ENCODE measurements around the gene FAM124A.

DNA sequence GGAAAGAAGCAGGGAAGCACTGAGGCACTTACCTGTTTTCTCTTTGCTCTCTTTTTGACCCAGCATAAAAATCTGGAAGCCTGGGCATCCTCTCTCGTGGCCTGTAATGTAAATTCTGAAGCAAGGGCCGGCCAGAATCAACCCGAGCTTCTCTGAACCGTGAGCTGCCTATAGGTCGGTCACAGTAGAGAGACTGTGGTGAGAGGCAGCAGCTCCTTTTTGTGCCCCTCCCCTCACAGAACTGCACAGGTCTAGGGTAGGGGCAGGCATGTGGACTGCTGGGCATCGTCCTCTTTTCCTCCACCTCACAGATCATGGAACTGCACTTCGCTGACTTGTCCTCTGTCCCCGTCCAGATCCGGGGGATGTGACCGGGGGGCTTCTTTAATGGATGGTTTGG lies 12.5 kb downstream of the FAM124A start:
- TF ChIP-seq, protein P1, sequence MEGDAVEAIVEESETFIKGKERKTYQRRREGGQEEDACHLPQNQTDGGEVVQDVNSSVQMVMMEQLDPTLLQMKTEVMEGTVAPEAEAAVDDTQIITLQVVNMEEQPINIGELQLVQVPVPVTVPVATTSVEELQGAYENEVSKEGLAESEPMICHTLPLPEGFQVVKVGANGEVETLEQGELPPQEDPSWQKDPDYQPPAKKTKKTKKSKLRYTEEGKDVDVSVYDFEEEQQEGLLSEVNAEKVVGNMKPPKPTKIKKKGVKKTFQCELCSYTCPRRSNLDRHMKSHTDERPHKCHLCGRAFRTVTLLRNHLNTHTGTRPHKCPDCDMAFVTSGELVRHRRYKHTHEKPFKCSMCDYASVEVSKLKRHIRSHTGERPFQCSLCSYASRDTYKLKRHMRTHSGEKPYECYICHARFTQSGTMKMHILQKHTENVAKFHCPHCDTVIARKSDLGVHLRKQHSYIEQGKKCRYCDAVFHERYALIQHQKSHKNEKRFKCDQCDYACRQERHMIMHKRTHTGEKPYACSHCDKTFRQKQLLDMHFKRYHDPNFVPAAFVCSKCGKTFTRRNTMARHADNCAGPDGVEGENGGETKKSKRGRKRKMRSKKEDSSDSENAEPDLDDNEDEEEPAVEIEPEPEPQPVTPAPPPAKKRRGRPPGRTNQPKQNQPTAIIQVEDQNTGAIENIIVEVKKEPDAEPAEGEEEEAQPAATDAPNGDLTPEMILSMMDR (IDR thresholded peaks at IDR 0.05), result no peak
- TF ChIP-seq POLR2A (IDR thresholded peaks at IDR 0.05), result no peak
